Right renal pelvis (tissue), 4 donors: ENCODE data around the gene DPYD. TPM values are rescaled to one million over a fixed set of nuclear protein-coding genes. Genes with fewer than 3 reads are reported as not detected.

ENCODE experiments used
- DNase-seq, 4 donors: peaks; one replicate each; pipeline ENCODE4 v3.0.0-alpha.2; 2013; ENCODE audit warnings: low read depth in 4 of 4, low spot score in 3 of 4, missing footprints in 1 of 4
- polyA plus RNA-seq, 4 donors: library from polyadenylated mRNA; unstranded; fragments of 120-200 nt; gene quantifications; one replicate each; pipeline ENCODE4 v1.2.1, GENCODE V29; 2013; ENCODE audit not compliant: insufficient read length in 4 of 4

DPYD gene
- polyA plus RNA-seq, 4 donors, result 13.7 to 15.4 (median 14.8) TPM

DNA sequence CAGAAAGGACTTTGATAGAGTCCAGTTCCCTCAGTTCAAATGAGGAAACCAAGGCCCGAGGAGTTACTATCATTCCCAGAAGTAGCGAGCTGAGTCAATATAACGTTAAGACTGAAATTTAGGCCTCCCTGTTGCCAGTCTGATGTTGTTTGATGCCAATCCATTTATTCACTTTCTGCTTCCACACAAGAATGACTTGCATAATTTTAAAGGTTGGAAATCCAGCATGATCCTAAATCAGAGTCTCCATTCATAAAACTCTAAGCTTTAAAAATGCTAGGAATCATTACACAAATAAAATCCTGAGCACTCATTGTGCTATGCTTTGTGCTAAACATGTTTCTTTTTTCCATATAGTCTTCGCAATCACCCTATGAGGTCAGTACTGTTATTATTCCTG lies 784.9 kb downstream of the DPYD start:
- no peak for DNase-seq

DNA sequence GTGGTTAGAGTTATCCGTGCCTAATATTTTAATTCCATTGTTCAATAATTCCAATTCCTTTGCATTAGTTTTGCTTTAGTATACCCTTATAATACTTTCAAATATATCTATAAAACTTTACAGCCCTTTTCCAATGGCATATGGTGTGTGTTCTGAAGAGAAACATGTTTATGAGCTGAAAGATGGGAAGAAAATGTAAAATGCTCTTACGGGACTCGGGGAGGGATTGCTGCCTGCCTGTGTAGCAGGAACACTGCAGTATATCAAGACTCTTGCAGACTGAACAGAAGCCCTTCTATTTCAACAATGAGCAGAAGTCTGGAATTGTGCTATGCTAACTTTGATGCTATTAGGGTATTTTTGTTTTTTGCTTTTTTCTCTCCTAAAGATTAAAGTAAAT lies 792.4 kb downstream of the DPYD start:
- DNase-seq, result no peak

DNA sequence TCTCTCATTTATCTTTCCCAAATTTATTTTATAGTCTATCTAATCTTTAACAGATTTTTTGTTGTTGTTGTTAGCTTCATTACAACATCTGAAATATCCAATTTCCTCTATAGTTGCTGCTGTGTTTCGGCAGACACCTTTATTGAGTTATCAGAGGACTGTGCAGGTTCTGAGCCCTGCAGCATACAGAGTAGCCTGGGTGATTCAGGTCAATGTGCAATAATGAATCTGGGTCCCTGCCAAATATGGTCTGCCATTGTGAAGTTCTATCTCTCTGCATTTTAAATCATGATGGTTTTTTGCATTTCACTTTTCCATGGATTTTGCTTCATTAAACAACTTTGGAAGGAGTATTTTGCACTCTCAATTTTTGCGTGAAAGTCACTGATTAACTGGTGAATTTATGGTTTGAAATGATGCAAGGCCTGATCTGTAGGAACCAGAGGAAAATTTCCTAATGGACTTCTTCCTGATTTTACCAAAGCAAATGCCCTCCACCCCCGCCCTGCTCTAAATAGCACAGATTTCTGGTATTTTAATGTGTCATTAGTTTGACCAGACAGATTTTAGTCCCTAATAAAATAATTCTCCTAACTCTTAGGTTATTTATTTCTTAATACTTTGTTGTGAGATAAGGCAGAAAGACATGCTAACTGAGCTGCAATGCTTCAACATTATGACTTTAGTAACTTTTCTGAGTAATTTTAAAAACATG lies 797.0 kb downstream of the DPYD start:
- DNase-seq, result no peak

DNA sequence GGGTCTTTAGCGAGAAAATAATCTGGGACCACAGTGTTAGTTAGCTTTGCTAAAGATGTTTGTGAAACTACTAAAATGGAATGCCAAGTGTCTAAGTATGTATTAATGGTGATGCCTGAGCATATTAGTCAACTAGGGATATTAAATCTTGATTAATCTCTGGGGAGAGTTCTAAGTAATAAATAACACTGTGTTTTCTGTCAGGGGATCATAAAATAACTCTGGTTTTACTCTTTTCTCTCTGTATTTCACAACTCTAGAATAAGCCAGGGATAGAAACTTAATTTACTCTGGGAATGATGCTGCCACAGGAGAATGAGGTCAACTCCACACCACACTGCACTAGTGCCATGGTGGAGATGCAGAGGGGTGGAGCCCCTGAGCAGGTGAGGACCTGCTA lies 800.0 kb downstream of the DPYD start:
- no peak for DNase-seq

DNA sequence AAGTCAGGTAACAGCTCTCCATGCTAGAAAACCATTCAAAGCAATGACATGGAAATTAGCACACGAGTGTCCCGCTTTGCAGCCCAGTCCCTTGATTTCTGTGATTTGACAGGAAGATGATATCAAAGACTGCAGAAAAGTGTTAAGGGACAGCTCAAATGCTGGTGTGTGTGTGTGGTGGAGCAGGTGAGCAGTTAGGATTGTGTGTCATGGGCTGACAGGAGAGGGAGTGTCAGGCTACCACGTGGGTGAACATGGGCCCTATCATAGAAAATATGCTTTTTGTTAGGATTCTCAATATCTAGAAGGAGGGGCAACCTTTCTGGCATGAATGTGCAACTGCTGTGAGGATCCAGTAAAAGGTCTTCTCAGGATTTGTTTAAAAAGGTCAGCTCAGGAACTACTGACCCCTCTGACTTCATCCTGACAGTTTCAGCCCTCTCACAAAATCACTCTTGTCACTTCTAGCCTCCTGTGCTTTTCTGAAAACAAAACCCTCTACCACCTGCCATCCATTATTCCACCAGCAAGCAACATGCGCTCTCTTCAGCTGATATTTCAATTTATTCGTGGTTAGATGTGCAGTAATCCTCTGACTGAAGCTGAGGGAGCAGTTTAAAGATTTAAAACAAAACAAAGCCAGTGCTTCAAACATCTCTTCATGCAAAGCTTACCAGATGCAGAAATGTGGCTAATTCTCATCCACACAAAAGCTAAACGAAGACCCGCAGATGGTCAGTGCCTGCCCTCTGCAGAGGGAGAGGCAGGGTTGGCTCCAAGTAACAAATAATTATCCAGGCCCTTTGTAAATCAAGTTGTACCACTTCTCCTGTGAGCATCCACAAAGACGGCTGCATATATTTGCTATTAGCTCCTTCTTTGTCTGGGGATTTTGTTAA lies 801.3 kb downstream of the DPYD start:
- DNase-seq, result no peak

DNA sequence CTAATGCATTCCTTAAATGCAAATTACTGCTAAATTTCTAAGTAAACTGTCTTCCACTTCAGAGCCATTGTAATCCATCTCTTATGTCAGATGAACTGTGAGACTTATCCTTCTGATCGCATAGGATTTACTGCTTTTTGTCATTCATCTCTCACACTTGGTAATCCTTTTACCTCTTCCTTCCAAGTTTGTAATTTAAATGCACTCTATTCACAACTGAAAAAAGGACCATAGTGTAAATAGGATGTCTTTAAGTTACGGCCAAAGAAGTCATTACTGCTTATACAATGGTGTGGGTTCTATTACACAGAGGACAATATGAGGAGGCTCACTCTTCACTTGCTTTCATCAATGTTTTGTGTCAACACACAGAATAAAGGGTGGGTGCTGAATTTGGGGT lies 806.0 kb downstream of the DPYD start:
- DNase-seq, result no peak

DNA sequence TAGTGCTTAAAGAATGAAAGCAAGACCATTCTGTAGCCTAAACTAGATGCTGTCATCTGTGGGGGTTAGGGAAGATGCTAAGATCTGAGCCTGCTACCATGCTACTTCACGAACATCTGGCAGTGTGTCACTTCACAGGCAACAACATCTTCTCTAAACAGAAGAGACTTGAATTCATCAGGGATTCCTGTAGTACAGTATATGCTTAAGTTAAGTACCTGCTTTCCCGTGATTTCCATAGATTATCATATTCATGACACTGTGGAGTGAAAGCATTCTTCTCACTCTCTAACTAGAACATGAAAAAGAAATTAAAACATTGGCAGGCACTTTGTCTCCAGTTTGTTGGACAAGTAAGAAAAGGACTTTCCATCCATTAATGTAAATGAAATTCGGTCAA lies 808.4 kb downstream of the DPYD start:
- DNase-seq, result no peak

DNA sequence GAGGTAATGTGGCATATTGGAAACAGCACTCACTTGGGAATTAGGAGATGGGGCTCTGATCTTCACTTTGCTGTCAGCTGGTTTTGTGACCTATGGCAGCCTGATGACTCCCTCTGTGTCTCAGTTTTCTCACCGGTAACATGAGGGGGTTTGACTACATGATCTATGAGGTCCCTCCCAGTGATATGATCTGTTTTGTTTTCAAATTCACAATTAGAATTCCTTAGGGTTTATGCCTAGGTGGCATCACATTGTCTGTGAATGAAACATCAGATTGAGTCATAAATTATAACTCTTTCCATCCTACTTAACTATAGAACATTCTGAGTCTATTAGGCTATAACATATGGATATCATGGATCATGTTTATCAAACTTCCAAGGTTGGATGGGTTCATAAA lies 812.7 kb downstream of the DPYD start:
- no peak for DNase-seq

DNA sequence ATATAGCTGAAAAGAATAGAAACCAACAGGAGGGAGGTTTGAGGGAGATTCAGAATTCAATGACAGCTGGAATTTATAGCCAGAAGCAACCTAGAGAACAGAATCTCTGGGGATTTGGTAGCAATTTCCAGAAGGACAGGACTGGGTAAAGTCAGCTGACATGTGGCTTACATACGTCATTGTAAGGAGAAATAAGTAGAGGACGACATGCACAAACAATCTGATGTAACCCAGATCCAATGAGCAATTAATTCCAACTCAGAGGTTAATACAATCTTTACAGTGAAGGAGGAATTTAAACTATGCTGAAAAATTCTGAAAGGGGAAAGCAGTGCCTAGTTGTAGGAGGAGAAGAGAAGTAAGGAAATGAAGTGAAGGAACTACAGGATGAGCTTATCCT lies 815.3 kb downstream of the DPYD start:
- DNase-seq, result no peak

DNA sequence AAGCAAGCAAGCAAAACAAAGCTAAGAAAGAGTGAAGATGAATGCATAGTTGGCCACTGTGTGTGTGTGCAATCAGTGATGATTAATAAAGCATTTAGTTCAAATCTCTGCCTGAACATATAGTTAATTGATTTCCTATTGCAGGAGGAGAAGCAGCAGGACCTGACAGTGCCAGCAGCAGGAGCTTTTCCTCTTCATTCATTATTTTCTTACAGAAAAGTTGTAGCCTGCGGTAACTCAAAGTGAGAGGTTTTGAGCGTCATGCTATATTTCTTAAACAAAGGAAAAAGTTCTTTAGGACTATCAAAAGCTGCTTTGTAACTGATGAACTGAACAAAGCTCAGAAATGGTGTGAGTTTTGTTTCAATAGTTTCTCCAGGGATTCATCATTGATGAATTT lies 819.3 kb downstream of the DPYD start:
- no peak for DNase-seq

DNA sequence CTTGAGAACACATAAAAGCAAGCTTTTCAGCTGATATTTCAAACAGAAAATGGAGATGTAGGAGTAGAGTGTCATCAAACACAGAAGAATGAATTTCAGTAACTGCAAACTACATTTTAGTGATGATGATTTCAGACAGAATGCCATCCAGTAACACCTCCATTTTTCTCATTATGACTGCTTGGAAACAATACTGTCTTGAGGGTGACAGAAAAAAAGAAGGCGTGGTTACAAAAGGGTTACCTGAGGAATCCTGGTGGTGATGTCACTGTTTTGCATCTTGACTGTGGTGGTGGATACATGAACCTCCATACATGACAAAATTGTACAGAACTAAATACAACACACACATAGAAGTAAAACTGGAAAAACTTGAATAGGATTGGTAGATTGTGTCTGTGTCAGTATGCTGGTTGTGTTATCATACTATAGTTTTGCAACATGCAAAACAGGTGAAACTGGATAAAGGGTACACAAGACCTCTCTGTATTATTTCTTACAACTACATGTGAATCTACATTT lies 823.4 kb downstream of the DPYD start:
- DNase-seq, result no peak

DNA sequence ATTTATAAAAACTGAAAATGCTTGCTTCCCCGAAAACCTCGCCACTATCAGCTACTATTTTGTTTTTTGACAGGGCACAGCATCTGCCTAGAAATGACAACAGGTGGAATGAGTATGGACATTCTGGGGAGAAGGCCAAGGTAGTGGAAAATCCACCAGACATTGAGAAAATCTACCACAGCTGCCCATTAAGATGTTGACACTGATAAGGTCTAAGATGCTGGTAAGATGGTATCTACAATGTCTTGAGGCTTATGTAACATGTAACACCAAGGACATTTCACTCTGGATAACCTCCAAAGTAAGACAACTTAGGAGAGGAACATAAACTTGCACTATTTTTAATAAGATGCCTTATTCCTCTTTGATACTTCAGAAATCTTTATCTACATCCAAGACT lies 825.1 kb downstream of the DPYD start:
- no peak for DNase-seq

DNA sequence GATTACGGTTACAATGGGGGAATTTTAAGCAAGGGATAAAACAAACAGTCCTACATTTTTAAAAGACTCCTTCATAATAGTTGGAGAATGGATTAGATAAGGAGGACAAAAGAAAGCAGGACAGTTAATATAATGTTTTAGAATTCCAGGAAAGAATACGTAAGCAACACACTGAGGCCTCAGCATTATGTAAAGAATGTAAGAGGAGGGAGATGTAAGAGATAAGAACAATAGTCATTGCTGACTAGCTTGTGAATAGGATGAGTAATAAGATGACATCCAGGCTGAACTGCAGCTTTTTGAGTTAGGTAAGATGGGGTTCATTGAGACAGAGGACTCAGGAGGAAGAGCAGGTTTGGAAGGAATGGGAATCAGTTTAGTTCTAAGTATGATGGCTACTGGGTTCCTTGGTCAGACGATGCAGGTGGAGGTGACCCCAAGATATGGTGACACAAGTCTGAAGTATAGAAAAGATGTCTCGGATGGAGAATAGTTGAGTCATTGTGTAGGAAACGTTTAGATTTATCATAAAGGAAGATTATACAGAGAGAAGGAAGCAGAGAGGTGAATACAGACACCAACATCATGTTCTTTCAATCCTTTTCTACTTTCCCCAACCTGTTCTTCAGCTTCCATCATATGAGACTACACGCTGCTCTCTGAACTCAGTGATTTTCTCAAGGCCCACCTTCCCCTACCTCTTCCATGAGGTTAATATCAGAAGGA lies 826.4 kb downstream of the DPYD start:
- no peak for DNase-seq

DNA sequence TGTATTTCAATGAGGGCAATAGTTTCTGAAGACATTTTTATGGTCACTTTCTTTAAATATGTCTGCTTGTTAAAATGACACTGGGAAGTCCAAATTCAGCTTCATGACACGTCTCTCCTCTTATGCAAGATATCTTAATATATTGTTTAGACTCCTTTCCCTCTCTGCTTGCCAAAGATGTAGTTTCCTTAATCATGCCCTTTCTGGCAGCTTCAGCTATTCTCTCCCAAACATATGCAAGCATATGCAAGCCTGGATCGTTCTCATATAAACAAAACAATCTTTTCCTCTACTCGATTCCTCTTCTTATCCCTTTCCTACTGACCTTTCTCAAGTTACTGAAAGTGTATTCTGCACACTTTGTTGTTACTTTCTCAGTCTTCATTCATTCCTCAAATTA lies 827.1 kb downstream of the DPYD start:
- no peak for DNase-seq

DNA sequence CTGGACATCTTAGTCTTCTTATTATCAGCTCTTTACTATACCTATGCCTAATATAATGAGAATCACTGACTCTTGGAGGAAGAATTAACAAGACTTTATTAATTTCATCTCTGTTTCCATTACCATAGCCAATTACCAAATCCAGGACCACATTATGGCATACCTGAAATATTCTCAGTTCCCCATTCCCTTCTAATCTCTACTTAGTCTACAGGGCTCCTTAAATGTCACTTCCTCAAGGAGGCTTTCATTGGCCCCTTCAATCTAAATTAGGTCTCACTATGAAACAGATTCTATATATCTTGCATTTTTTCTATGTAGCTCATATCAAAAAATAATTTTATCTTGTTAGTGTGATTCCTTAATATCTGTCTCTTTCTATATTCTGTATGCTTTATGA lies 828.0 kb downstream of the DPYD start:
- DNase-seq, result no peak

DNA sequence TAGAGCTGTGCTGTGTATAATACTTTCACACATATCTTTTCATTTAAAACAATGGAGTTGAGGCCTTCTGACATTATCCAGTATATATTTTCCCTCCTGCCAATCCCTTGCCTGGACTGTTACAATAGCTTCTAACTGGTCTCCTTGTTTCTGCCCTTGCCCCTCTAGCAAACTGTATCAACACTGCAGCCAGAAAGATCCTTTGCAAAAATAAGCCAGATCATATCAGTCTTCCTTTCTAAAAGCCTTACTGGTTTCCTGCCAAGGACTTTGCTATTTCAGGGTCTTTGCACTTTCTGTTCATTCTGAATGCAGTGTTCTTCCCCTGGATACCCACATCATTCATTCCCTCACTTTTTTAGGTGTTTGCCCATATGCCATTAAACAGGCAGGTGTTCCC lies 829.2 kb downstream of the DPYD start:
- no peak for DNase-seq

DNA sequence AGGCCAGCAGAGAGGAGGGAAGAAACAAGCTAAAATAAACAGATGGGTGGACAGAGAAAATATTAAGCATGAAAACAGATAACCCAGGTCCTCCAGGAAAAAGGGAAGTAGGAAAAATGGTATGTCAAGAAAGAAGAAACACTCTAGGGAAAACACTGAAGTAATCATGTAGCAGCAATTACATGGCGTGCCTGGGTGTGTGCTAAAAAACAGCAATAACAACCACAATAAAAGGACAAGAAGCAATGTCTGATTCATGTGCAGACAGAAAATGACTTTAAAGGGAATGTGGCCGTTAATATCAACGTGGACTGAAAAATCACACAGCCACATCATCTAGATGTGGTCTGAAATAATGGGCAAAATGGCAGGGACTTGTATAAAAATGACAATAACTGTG lies 829.6 kb downstream of the DPYD start:
- no peak for DNase-seq

DNA sequence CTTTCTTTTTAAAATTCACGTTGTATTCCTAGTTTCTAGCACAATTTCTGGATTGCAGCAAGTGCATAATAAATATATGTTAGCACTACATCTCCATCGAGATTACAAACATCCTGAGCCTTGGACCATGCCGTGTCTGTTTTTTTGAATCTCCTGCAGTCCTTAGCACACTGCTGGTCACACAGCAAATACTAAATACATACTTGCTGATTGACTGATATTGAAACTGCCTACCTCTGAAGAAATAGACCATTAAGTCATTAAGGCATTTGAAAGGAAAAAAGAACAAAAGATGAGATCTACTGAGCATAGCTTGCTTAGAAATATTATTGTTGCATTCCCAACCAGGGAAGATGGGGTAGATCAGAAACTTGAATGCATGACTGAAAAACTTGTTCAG lies 830.1 kb downstream of the DPYD start:
- DNase-seq, result no peak

DNA sequence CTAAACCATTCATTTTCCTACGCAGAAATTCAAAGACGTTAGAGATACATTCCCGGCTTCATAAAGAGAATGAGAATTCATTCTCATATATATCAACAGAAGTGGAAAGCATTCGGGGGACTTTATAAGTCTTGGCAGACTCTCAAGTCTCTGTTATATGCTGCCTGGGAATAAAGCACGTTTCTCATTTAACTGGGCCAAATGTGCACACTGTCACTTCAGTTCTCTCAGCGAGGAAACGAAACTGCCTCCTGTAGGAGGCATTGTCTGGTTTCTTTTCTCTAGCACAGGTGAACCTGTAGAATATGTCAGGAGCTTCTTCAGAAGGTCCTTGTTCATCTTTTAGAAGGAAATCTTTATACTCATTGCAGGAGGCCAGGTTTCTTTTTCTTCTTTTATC lies 831.7 kb downstream of the DPYD start:
- no peak for DNase-seq

DNA sequence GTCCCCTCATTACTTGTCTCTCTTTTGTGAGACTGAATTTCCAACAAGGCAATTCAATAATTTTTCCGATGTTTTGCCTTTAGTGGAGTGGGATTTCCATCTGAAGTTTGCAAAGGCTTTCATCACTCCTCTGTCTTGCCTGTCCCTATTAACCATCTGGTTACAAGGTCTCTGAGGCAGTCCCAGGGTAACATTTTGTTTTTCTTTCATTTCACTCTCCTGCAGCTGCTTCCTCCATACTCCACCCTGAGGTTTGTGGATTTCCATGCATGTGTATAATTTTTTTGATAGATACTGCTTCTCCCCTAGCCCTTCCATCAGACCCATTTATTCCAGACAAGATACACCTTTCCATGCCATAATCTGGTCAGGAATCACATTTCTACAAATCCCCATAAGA lies 832.4 kb downstream of the DPYD start:
- no peak for DNase-seq

DNA sequence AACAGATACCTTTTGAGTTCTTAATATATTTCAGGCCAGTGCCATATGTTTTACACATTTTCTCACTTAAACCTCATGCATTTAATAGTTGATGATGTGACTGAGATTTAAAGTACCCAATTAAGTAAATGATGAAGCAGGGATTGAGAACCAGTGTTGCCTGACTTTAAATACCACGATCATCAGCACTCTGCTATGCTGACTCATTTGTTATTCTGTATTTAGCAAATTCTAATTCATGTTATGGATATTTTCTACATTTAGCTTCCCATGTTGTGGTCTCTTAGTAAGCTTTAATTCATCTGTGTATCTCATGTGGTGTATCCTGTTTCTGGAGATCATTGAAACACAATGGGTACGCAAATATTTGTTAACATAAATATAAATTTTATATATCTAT lies 836.3 kb downstream of the DPYD start:
- no peak for DNase-seq
